ENCODE results near the gene ZDHHC3.

Gene ZDHHC3

DNA sequence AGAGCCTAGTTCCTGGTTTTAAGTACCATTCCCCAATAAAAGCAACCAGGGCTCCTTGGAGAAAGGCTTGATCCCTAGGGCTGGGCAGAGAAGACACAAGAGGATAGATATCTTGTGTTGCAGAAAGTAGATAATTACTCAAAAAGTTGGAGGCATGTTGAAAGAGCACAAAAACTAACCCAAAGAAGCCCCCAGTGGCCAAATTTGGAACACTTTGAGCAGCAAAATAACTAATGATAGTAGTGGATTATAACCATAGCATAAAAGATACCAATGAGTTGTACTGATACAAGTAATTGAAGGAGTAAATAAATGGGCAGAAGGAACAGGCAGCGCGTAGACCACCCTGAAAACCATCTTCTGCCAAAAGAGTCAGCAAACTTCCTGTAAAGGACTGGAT, 12.1 kb upstream of the ZDHHC3 start:
- TF ChIP-seq POLR2AphosphoS5 (IDR thresholded peaks at IDR 0.05; ENCODE audit: low read depth, low read length) = no peak
- TF ChIP-seq, protein P1, sequence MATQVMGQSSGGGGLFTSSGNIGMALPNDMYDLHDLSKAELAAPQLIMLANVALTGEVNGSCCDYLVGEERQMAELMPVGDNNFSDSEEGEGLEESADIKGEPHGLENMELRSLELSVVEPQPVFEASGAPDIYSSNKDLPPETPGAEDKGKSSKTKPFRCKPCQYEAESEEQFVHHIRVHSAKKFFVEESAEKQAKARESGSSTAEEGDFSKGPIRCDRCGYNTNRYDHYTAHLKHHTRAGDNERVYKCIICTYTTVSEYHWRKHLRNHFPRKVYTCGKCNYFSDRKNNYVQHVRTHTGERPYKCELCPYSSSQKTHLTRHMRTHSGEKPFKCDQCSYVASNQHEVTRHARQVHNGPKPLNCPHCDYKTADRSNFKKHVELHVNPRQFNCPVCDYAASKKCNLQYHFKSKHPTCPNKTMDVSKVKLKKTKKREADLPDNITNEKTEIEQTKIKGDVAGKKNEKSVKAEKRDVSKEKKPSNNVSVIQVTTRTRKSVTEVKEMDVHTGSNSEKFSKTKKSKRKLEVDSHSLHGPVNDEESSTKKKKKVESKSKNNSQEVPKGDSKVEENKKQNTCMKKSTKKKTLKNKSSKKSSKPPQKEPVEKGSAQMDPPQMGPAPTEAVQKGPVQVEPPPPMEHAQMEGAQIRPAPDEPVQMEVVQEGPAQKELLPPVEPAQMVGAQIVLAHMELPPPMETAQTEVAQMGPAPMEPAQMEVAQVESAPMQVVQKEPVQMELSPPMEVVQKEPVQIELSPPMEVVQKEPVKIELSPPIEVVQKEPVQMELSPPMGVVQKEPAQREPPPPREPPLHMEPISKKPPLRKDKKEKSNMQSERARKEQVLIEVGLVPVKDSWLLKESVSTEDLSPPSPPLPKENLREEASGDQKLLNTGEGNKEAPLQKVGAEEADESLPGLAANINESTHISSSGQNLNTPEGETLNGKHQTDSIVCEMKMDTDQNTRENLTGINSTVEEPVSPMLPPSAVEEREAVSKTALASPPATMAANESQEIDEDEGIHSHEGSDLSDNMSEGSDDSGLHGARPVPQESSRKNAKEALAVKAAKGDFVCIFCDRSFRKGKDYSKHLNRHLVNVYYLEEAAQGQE (IDR thresholded peaks at IDR 0.05; ENCODE audit: insufficient read depth in 1 of 2, low read depth in 2 of 2, low read length in 2 of 2) = no peak
- TF ChIP-seq SIN3A (IDR thresholded peaks at IDR 0.05; ENCODE audit: borderline replicate concordance, insufficient read depth, low read length) = no peak
- TF ChIP-seq FOXP2 (optimal IDR thresholded peaks at IDR 0.05; ENCODE audit: borderline replicate concordance, extremely low read depth, extremely low read length, insufficient read depth) = no peak
- TF ChIP-seq TAF1 (IDR thresholded peaks at IDR 0.05; ENCODE audit: borderline replicate concordance, insufficient read depth, low read length) = no peak

- TF ChIP-seq, protein P1 (IDR thresholded peaks at IDR 0.05; ENCODE audit: insufficient read depth in 1 of 2, low read depth in 2 of 2, low read length in 2 of 2) = no peak
- no peak for TF ChIP-seq TAF1 (IDR thresholded peaks at IDR 0.05; ENCODE audit: borderline replicate concordance, insufficient read depth, low read length)
- TF ChIP-seq FOXP2 (optimal IDR thresholded peaks at IDR 0.05; ENCODE audit: borderline replicate concordance, extremely low read depth, extremely low read length, insufficient read depth) = no peak
Measured at GRCh38 chr3:44987332-44987731, 11.4 kb upstream of the ZDHHC3 start.

DNA sequence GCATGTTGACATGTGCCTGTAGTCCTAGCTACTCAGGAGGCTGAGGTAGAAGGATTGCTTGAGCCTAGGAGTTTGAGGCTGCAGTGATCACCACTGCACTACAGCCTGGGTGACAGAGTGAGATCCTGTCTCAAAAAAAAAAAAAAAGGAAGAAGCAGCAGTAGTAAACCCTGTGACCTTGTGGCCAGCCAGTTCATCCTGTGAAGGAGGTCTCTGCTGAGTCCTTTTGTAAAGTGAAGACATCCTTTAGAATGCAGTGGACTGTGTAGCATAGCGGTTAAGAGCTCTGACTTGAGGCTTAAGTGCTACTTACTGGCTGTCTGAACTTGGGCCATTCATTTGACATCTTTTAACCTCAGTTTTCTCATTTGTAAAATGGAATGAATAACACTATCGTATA, 8.4 kb upstream of the ZDHHC3 start:
- TF ChIP-seq TAF1 (IDR thresholded peaks at IDR 0.05; ENCODE audit: borderline replicate concordance, insufficient read depth, low read length) (no peak), POLR2AphosphoS5 (IDR thresholded peaks at IDR 0.05; ENCODE audit: low read depth, low read length) (no peak), SIN3A (IDR thresholded peaks at IDR 0.05; ENCODE audit: borderline replicate concordance, insufficient read depth, low read length) (no peak), FOXP2 (optimal IDR thresholded peaks at IDR 0.05; ENCODE audit: borderline replicate concordance, extremely low read depth, extremely low read length, insufficient read depth) (no peak)
- TF ChIP-seq, protein P1 (IDR thresholded peaks at IDR 0.05; ENCODE audit: insufficient read depth in 1 of 2, low read depth in 2 of 2, low read length in 2 of 2) = no peak

GRCh38 chr3:44983484-44983941, 7.5 kb upstream of the ZDHHC3 start:
- TF ChIP-seq SIN3A (IDR thresholded peaks at IDR 0.05; ENCODE audit: borderline replicate concordance, insufficient read depth, low read length) (no peak), TAF1 (IDR thresholded peaks at IDR 0.05; ENCODE audit: borderline replicate concordance, insufficient read depth, low read length) (no peak), FOXP2 (optimal IDR thresholded peaks at IDR 0.05; ENCODE audit: borderline replicate concordance, extremely low read depth, extremely low read length, insufficient read depth) (no peak), POLR2AphosphoS5 (IDR thresholded peaks at IDR 0.05; ENCODE audit: low read depth, low read length) (no peak)
- TF ChIP-seq, protein P1 (IDR thresholded peaks at IDR 0.05; ENCODE audit: insufficient read depth in 1 of 2, low read depth in 2 of 2, low read length in 2 of 2) = no peak

GRCh38 chr3:44982817-44983216, 6.8 kb upstream of the ZDHHC3 start:
- TF ChIP-seq, protein P1 (IDR thresholded peaks at IDR 0.05; ENCODE audit: insufficient read depth in 1 of 2, low read depth in 2 of 2, low read length in 2 of 2) = no peak
- TF ChIP-seq TAF1 (IDR thresholded peaks at IDR 0.05; ENCODE audit: borderline replicate concordance, insufficient read depth, low read length) = no peak
